Measurements from ENCODE around the gene JAK1. TPM values are rescaled to one million over a fixed set of nuclear protein-coding genes. Genes with fewer than 3 reads are reported as not detected.

Gene JAK1
- 80.8 and 113 TPM in 2 replicates for total RNA-seq

GRCh38 chr1:64966158-64966971 is at the start of gene JAK1:
Gene JAK1, minus strand, starts transcription at chr1:64966549. Its CDS starts 80,285 bp downstream, at chr1:64886264.

Other genes starting within 250 kb of the JAK1 start
- 7.0 and 10.0 TPM in 2 replicates for gene RAVER2, start 221.5 kb downstream of the JAK1 start, total RNA-seq
- gene AK4, start 181.7 kb upstream of the JAK1 start, total RNA-seq, result 15.0 and 18.3 TPM in 2 replicates

Measured in mesangial cell (primary cell).